ENCODE results near the gene YTHDC1. TPM values are rescaled to one million over a fixed set of nuclear protein-coding genes. Genes with fewer than 3 reads are reported as not detected.
A peak's percentile ranks its signal among the peaks of the same experiment; 100 is the strongest.

YTHDC1 gene
- total RNA-seq, 1 experiment from 2014 or later = 68.9 TPM

DNA sequence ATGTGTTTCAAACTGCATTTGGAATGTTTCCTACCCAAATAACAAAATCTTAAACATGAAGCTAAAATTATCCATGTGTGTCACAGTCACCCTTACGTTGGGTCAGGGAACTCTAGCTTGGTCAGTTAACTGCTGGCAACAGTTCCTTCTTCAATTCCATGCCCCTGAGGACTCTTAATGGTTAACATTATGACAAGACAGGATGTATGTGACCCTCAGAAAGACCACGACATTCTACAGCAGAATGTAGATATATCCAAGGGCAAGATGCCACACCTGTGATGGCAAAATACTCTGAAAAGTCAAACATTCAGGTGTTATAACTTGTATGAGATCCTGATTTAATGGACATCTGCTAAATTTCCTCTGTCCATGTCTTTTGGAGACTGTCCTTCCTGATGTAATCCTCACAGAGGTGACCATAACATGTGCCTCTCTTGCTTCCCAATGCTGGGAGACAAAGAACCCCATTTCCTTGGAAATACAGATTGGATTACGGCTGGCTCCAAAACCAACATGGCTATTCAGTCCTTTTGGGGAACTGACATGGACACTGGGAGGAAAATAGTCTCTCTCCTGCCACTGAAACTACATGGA is 39.1 kb downstream of the YTHDC1 start:
- no peaks in the 10 kb centered on the region for H3K9me2 ChIP-seq (ENCODE audit: insufficient read depth)
- DNase-seq (ENCODE audit: low read depth, low spot score) (no peak), ATAC-seq (no peak)
- H3K36me3 ChIP-seq (ENCODE audit: control insufficient read depth in 1 of 2, insufficient read depth in 2 of 2, low read length in 2 of 2) = peaks cover 23 to 28% of the 10 kb centered on the region in 2 experiments; a peak in 3 of 4 replicates
- POLR2A ChIA-PET = no interaction called here
- RAD21 ChIA-PET (ENCODE audit: low non-redundant PET in 1 of 2, low total read pairs in 2 of 2, uncharacterized antibody in 2 of 2, unreplicated experiment in 2 of 2) = no interaction called here
- TF ChIP-seq EZH2 (IDR thresholded peaks at IDR 0.05) (no peak), TCF7L2 (IDR thresholded peaks at IDR 0.05; ENCODE audit: borderline replicate concordance, extremely low read depth, insufficient read depth, insufficient read length) (no peak), SP1 (IDR thresholded peaks at IDR 0.05; ENCODE audit: low read depth) (no peak), SIN3A (IDR thresholded peaks at IDR 0.05; ENCODE audit: low read depth) (no peak), POLR2AphosphoS5 (IDR thresholded peaks at IDR 0.05; ENCODE audit: low read depth, low read length) (no peak), ZFX (IDR thresholded peaks at IDR 0.05) (no peak), CBX3 (IDR thresholded peaks at IDR 0.05; ENCODE audit: low read depth) (no peak), EGR1 (IDR thresholded peaks at IDR 0.05; ENCODE audit: low read depth) (no peak)
- no peak overlapping the region for H3K4me3 ChIP-seq (replicated peaks in 1 of 2; ENCODE audit: low read depth in 1 of 2, low read length in 2 of 2)
- CTCF ChIA-PET = no interaction called here
- no peaks in the 10 kb centered on the region for H3K4me1 ChIP-seq (ENCODE audit: control insufficient read depth in 1 of 2, insufficient read depth in 2 of 2, low read length in 2 of 2)
- no peaks in the 10 kb centered on the region for H3K27me3 ChIP-seq (ENCODE audit: insufficient read depth, low read length)
- no peak overlapping the region for H3K9ac ChIP-seq (ENCODE audit: low read length)
- no peak overlapping the region for H2AFZ ChIP-seq (ENCODE audit: low read depth, low read length, poor library complexity, severe bottlenecking)
- no TSS peak for BruUV-seq (replicated peaks)
- H3K9me3 ChIP-seq (ENCODE audit: control insufficient read depth in 1 of 2, insufficient read depth in 1 of 2, low read depth in 1 of 2, low read length in 2 of 2) = no peaks in the 10 kb centered on the region
- no peaks in the 10 kb centered on the region for H3K79me2 ChIP-seq (ENCODE audit: insufficient read depth, low read length)
- H3K27ac ChIP-seq (ENCODE audit: low read depth, low read length) = no peak overlapping the region
- no peak overlapping the region for H3K4me2 ChIP-seq (ENCODE audit: low read length)
- no peaks in the 10 kb centered on the region for H4K20me1 ChIP-seq (ENCODE audit: insufficient read depth)
- intact Hi-C loops (cut with micrococcal nuclease) = no loop called here

DNA sequence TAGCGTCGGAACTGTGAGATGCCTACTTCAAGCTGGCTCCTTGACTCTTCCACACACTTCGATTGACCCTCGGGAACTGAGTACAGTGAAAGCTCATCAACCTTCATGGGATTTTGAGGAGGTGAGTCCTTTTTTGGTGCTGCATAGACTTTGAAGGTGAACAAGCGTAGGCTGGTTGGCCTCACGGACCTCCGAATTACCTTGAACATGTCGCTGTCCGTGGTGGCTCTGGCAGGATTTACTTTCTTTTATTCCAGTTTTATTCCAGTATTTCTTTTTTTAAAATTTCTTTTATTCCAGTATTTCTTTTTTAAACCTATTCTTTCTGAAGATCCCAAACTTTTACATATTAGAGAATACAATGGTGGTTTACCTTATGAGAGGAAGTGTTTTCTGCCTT is 45.2 kb downstream of the YTHDC1 start:
- H3K4me3 ChIP-seq (replicated peaks in 1 of 2; ENCODE audit: low read depth in 1 of 2, low read length in 2 of 2) = no peak overlapping the region
- H3K9me3 ChIP-seq (ENCODE audit: control insufficient read depth in 1 of 2, insufficient read depth in 1 of 2, low read depth in 1 of 2, low read length in 2 of 2) = no peaks in the 10 kb centered on the region
- DNase-seq (ENCODE audit: low read depth, low spot score) = no peak
- POLR2A ChIA-PET = no interaction called here
- H3K4me1 ChIP-seq (ENCODE audit: control insufficient read depth in 1 of 2, insufficient read depth in 2 of 2, low read length in 2 of 2) = no peaks in the 10 kb centered on the region
- no peaks in the 10 kb centered on the region for H4K20me1 ChIP-seq (ENCODE audit: insufficient read depth)
- H2AFZ ChIP-seq (ENCODE audit: low read depth, low read length, poor library complexity, severe bottlenecking) = no peak overlapping the region
- no peak overlapping the region for H3K4me2 ChIP-seq (ENCODE audit: low read length)
- H3K9me2 ChIP-seq (ENCODE audit: insufficient read depth) = no peaks in the 10 kb centered on the region
- BruUV-seq (replicated peaks) = no TSS peak
- H3K79me2 ChIP-seq (ENCODE audit: insufficient read depth, low read length) = no peaks in the 10 kb centered on the region
- CTCF ChIA-PET = no interaction called here
- H3K9ac ChIP-seq (ENCODE audit: low read length) = no peak overlapping the region
- H3K27ac ChIP-seq (ENCODE audit: low read depth, low read length) = no peak overlapping the region
- ATAC-seq = no peak
- intact Hi-C loops (cut with micrococcal nuclease) = no loop called here
- H3K36me3 ChIP-seq (ENCODE audit: control insufficient read depth in 1 of 2, insufficient read depth in 2 of 2, low read length in 2 of 2) = no peaks in the 10 kb centered on the region
- TF ChIP-seq, protein P1, sequence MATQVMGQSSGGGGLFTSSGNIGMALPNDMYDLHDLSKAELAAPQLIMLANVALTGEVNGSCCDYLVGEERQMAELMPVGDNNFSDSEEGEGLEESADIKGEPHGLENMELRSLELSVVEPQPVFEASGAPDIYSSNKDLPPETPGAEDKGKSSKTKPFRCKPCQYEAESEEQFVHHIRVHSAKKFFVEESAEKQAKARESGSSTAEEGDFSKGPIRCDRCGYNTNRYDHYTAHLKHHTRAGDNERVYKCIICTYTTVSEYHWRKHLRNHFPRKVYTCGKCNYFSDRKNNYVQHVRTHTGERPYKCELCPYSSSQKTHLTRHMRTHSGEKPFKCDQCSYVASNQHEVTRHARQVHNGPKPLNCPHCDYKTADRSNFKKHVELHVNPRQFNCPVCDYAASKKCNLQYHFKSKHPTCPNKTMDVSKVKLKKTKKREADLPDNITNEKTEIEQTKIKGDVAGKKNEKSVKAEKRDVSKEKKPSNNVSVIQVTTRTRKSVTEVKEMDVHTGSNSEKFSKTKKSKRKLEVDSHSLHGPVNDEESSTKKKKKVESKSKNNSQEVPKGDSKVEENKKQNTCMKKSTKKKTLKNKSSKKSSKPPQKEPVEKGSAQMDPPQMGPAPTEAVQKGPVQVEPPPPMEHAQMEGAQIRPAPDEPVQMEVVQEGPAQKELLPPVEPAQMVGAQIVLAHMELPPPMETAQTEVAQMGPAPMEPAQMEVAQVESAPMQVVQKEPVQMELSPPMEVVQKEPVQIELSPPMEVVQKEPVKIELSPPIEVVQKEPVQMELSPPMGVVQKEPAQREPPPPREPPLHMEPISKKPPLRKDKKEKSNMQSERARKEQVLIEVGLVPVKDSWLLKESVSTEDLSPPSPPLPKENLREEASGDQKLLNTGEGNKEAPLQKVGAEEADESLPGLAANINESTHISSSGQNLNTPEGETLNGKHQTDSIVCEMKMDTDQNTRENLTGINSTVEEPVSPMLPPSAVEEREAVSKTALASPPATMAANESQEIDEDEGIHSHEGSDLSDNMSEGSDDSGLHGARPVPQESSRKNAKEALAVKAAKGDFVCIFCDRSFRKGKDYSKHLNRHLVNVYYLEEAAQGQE (IDR thresholded peaks at IDR 0.05; ENCODE audit: low read depth) = peak; percentile 57
- TF ChIP-seq JUND (IDR thresholded peaks at IDR 0.05) (no peak), SP1 (IDR thresholded peaks at IDR 0.05; ENCODE audit: low read depth) (no peak)
- RAD21 ChIA-PET (ENCODE audit: low non-redundant PET in 1 of 2, low total read pairs in 2 of 2, uncharacterized antibody in 2 of 2, unreplicated experiment in 2 of 2) = no interaction called here
- no peaks in the 10 kb centered on the region for H3K27me3 ChIP-seq (ENCODE audit: insufficient read depth, low read length)

All from HCT116 (cell line).